M059J (cell line): Measurements from ENCODE around the gene NOL6. TPM values are rescaled to one million over a fixed set of nuclear protein-coding genes. Genes with fewer than 3 reads are reported as not detected.
"Not testable (repeated sequence)": the region's sequence is repeated elsewhere in the genome, so short reads cannot be mapped to it uniquely, and the experiment has no call there.

Source experiments
- DNase-seq: peaks from one replicate; pipeline ENCODE4 v3.0.0-alpha.2; 2012; ENCODE audit warnings: low read depth
- total RNA-seq: library from RNA; depleted of rRNA; stranded (reverse); fragments of >200 nt; shearing (Covaris generic); gene quantifications from 2 replicates; pipeline ENCODE4 v1.2.3, GENCODE V29; 2014; rRNA removed

Gene NOL6, protein sequence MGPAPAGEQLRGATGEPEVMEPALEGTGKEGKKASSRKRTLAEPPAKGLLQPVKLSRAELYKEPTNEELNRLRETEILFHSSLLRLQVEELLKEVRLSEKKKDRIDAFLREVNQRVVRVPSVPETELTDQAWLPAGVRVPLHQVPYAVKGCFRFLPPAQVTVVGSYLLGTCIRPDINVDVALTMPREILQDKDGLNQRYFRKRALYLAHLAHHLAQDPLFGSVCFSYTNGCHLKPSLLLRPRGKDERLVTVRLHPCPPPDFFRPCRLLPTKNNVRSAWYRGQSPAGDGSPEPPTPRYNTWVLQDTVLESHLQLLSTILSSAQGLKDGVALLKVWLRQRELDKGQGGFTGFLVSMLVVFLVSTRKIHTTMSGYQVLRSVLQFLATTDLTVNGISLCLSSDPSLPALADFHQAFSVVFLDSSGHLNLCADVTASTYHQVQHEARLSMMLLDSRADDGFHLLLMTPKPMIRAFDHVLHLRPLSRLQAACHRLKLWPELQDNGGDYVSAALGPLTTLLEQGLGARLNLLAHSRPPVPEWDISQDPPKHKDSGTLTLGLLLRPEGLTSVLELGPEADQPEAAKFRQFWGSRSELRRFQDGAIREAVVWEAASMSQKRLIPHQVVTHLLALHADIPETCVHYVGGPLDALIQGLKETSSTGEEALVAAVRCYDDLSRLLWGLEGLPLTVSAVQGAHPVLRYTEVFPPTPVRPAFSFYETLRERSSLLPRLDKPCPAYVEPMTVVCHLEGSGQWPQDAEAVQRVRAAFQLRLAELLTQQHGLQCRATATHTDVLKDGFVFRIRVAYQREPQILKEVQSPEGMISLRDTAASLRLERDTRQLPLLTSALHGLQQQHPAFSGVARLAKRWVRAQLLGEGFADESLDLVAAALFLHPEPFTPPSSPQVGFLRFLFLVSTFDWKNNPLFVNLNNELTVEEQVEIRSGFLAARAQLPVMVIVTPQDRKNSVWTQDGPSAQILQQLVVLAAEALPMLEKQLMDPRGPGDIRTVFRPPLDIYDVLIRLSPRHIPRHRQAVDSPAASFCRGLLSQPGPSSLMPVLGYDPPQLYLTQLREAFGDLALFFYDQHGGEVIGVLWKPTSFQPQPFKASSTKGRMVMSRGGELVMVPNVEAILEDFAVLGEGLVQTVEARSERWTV
- 30.2 and 39.3 TPM in 2 replicates for total RNA-seq

DNA sequence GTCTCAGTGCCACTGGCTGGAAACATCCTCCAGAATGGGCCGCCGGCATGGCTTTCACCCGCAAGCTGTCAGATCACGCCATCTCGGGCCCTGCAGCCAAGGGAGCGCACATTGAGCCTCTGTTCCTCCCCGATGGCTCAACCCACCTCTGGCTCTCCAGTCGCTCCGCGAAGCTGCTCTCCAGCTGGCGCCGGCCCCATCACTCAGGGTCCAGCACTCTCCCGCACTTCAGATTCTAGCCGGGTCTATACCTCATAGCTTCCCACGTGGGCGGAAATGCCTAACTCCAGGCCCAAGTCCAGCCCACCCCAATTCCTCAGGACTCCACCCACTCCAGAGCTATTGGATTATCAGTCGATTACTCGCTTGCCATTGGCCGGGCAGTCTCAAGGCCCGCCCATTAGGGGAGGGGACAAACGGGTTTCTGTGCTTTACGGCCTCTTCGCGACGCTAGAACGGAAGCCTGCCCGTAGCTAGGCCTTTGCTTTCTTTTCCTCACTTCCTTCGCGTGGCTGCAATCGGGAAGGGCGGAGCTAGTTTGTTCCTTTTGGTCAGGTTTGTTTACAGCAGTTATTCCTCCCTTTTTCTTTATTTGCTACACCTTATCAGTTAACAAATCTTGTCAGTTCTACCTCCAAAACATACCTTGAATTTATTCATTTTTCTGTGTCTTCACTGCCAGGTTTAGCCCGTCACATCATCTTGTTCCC, at the start of gene NOL6:
TSS of gene NOL6 (minus strand) at position 282 of the 710 bp plus-strand sequence. CDS start at position 200, 82 bp downstream.
- peak; percentile 99 for DNase-seq

DNA sequence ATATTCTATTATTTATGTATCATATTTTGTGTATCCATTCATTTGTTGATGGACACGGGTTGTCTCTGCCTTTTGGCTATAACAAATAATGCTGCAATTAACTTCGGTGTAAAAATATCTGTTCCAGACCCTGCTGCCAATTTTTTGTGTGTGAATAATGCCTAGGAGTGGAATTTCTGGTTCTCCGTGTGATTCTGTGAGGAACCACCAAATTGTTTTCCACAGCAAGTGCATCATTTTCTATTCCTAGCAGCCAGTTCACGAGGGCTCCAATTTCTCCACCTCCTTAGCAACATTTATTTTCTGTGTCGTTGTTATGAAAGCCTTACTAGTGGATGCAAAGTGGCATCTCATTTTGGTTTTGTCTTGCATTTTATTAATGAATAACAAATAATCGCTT, 48.1 kb upstream of the NOL6 start:
- DNase-seq = not testable (repeated sequence)

DNA sequence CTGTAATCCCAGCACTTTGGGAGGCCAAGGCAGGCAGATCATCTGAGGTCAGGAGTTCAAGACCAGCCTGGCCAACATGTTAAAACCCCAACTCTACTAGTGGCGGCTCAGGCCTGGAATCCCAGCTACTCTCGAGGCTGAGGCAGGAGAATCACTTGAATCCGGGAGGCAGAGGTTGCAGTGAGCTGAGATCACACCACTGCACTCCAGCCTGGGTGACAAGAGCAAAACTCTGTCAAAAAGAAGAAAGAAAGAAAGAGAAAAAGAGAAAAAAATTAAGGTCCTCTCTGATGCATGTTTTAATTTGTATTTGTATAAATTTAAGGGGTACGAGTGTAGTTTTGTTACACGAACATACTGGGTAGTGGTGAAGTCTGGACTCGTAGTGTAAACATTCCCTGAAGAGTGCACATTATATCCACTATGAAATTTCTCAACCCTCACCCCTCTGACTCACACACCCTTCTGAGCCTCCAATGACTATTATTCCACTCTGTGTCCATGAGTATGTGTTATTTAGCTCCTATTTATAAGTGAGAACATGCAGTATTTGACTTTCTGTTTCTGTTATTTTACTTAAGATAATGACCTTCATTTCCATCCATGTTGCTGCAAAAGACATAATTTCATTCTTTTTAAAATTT, 44.3 kb upstream of the NOL6 start:
- DNase-seq = peak; percentile 69

DNA sequence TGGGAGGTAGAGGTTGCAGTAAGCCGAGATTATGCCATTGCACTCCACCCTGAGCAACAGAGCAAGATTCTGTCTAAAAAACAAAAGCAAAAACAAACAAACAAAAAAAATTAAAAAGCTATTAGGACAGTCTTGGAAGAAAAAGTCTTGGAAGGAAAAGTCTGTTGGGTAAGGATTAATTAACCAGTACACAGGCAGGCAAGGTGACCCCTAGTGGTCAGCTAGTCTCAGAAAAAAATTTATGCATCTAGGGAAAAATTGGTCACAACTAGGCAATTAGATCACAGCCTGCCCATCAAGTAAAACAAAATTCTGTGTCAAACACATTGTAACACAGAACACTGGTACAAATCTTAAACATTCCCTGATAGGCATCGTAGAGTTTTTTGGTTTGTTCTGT, 43.6 kb upstream of the NOL6 start:
- peak; percentile 75 for DNase-seq

DNA sequence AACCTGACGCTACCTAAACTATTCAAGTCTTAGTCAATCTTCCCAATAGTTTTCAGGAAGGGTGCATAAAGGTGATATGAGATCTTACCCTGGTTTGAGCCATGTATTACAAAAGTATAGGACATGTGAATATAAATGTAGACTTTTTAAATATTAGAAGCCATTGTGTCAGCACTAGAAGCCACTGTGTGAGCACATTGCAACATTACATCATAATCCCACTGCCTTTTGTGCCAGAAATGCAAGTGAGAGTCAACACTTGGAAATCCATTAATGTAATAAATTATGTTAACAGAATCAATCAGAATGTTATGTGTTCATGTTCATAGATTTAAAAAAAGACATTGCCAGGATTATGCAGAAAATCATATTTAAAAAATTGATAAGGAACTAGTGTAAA, 42.7 kb upstream of the NOL6 start:
- DNase-seq = not testable (repeated sequence)

DNA sequence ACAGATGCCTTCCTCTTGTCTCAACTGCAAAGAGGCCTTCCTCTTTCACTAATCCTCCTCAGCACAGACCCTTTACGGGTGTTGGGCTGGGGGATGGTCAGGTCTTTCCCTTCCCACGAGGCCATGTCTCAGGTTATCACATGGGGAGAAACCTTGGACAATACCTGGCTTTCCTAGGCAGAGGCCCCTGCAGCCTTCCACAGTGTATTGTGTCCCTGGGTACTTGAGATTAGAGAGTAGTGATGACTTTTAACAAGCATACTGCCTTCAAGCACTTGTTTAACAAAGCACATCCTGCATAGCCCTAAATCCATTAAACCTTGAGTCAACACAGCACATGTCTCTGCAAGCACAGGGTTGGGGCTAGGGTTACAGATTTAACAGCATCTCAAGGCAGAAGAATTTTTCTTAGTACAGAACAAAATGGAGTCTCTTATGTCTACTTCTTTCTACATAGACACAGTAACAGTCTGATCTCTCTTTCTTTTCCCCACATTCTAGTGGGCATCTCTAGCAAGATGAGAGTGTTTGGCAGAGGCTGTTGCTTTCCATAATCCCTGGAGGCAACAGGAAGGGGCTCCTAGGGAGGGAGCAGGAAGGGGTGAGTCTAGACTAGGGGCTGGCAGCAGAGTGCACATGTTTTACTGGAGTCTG, 41.7 kb upstream of the NOL6 start:
- DNase-seq = not testable (repeated sequence)

DNA sequence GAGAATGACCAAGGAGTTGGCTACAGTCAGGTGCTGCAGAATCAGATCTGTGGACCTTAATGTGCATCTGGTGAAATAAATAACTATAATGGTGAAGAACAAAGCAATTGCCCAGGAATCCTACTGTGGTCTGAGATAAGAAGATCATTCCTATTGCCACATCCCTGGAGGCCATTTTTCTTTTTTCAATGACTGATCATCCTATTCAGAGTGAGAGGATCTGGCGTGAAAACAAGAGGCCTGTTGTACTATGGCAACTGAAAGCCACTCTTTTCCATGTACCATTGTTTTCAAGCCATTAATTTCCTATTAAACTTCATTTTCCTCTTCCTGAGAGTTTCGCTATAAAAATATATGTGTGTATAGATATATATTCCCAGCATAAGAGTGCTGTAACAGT, 38.8 kb upstream of the NOL6 start:
- peak; percentile 30 for DNase-seq

DNA sequence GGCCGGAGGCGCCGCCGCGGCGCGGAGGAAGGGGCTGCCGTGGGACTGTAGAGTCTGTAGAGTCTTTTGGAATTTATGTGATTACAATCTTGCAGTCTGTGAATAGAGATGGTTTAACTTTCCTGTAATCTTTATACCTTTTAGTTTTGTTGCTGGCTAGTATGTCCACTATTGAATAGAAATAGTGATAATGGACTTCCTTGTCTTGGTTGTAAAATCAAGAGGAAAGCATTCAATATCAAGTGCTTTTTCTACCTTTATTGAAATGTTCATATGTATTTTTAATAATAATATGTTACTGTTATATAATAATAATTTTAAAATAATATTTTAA, 37.4 kb upstream of the NOL6 start:
- DNase-seq = not testable (repeated sequence)

DNA sequence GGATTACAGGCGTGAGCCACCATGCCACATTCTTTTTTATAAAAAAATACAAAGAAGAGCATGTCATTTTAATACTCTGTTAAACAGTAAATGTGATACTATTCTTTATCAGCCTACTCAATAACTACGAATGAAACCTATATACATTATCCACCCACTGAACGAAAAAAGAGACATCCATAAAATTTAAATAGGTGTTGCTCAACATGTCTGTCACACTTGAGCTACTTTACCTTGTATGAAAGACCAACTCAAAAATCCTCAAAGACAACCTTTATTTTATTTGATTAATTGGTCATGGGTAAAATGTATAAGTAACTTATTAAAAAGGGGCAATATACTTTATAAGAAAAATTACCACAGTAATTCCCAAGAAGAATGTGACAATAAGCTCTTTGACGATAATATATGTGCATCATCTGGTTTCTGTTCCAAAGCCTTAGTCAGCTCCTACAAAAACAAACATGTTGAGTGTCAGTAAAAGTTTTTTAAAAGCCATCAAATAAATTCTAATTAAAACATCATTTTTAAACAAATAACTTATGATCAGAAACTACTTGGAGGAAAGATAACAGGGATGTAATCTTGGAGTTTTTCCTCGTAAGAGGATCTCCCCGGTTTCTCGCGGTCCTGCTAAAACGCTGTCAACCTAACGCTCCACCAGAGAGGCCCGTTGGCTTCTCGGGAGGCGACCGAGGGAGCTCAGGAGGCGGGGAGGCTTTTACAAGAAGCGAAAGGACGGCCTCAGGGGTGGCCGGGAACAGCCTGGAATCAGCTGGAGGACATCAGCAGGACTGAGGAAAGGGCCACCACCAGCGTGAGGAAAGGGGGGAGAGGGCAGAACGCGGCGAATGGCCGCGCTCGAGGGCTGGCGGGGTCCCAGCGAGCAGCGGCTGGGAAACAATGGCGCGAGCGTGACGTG, 36.8 kb upstream of the NOL6 start:
- peak; percentile 76 for DNase-seq

DNA sequence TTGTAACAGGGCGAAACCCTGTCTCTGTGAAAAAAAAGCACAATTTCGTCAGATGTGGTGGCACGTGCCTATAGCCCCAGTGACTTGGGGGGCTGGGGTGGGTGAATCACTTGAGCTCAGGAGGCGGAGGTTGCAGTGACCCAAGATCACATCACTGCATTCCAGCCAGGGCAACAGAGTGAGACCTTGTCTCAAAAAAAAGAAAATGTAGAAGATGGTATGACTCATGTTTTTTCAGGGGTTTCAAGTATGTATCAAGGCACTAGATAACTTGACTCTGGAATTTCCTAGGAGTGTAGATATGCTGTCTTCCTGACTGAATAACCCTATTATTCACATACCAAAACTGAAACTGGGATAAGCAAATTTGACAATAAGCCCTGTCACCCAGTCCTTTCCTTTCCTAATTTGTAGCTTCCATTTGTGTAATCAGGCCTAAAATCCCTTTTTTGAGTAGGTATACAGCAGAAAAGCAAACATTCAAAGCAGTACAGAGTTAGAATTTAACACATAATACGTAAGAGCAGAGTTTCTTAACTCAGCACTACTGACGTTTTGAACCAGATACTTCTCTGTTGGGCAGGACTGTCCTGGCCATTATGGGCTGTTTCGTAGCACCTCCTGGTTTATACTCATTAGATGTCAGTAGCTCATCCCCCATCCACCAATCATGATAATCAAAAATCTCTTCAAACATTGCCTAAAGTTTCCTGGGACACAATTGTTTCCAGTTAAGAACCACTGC, 33.1 kb upstream of the NOL6 start:
- peak; percentile 99 for DNase-seq

DNA sequence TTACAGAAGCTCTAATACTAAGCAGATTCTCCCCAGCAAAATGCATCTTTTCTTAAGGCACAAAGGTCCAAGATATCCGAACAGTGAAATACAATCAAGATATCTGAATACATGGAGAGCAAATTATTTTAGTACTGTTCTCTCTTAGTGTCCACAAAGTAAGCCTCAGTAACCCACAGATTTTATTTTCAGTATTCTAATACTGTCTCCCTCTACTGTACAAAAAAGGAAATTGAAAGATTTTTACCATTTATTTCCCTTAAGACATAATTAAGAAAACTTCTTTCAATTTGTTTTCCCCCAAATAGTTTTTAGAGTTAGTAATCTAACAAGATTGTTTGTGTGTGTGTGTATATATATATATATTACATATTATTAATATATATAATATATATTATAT, 24.7 kb upstream of the NOL6 start:
- peak; percentile 39 for DNase-seq

DNA sequence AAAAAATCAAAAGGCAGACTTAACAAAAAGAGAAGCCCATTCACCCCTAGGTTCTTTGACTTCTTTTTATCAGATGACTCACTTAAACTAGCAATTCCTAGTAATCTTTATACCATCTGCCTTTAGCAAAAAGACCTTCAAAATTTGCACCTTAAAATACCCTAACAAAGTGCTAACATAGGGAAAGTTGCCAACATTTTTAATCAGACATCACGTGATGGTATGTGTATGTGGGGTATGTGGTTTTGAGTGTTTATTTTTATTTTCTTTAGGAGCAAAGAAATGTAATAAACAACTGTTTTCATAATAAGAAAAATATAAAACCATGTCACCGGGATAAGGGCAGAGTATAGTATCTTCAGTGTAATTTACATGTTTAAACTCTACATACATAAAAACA, 20.1 kb upstream of the NOL6 start:
- DNase-seq = peak; percentile 32

DNA sequence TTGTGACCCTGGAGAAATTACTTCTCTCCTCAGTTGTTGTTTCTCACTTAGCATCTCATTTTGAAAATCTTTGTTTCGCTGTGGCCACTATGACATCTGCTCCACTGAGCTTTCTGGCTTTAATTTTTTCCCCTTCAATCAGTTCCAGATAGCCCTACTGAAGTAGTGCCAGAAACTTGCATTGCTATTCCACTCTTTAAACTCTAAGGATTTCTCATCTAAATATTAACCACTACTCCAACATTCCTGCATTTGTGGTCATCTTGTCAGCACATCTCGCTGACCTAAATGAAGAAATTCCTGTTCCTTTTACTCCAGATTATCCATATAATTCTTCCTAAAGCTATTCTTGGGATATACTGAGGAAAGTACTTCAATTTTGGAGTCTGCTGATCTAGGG, 15.3 kb upstream of the NOL6 start:
- DNase-seq = peak; percentile 13

DNA sequence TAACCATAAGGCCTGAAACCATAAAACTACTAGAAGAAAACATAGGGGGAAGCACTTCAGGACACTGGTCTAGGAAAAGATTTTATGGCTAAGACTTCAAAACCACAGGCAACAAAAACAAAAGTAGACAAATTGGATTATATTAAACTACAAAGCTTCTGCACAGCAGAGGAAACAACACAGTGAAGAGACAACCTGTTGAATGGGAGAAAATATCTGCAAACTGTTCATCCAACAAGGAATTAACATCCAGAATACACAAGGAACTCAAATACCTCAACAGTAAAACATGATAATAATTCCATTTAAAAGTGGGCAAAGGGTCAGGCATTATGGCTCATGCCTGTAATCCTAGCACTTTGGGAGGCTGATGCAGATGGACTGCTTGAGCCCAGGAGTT, 11.6 kb upstream of the NOL6 start:
- not testable (repeated sequence) for DNase-seq

DNA sequence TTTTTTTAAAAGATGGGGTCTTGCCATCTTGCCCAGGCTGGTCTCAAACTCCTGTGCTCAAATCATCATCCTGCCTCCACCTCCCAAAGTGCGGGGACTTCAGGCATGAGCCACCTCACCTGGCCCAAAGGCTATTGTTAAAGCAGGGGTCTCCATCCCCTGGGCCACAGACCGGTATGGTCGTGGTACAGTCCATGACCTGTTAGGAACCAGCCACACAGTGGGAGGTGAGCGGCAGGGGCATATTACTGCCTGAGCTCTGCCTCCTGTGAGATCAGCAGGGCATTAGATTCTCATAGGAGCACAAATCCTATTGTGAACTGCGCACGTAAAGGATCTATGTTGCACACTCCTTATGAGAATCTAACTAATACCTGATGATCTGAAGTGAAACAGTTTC, 7.3 kb upstream of the NOL6 start:
- no peak for DNase-seq

DNA sequence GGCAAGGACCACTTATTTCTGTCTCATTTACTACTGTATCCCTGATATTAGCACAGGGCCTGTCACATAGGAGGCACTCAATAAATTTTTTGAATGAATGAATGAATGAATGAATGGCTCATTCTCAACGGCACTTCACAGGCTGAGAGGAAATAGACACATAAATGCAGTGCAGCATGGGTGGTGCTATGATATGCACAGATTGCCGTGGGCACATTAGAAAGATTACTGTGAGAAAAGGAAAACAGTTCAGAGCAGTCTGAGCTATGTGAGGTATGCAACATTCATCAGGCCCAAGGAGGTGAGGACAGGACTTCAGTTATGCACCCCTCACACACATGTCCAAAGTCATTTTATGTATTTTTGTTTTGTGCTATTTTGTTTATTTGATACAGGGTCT, 6.4 kb upstream of the NOL6 start:
- no peak for DNase-seq

DNA sequence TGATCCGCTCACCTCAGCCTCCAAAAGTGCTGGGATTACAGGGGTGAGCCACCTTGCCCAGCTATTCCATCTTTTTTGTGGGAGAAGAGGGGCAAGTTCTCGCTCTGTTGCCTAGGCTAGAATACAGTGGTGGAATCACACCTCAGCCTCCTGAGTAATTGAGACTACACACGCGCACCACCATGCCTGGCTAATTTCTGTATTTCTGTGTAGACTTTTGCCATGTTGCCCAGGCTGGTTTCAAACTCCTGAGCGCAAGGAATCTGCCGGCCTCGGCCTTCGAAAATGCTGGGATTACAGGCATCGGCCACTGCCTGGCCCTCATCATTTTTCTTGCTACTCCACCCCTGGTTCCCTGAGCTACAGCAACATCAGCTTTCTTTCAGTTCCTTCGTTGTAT, 2.8 kb upstream of the NOL6 start:
- DNase-seq = no peak

DNA sequence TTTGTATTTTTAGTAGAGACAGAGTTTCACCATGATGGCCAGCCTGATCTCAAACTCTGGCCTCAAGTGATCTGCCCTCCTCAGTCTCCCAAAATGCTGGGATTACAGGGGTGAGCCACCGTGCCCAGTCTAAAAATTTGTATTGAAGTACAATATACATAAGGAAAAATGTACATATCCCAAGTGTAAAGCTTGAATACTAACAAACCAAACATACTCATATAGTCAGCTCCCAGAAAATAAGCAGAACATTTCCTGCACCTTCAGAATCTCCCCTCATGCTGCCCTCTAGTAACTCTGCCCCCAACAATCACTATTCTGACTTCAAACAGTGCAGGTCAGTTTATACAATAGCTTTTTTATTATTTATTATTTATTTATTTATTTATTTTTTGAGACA, 1.6 kb upstream of the NOL6 start:
- DNase-seq = no peak
